GM12878 (cell line): ENCODE data around the gene NME7. TPM values are rescaled to one million over a fixed set of nuclear protein-coding genes. Genes with fewer than 3 reads are reported as not detected.

Source experiments
- ASH2L ChIP-seq: fragments of 300-600, 200-600 bp; sonication (generic); IDR thresholded peaks from 2 replicates; pipeline ENCODE4 v1.6.1; 2017; ENCODE audit warnings: low read depth, mild to moderate bottlenecking, borderline replicate concordance
- CEBPB ChIP-seq, 2 experiments: fragments of 150-350 bp in 1 of 2; IDR thresholded peaks; 2 replicates each; pipeline ENCODE4 v1.6.1; 2012 to 2014; ENCODE audit warnings: low read depth in 2 of 2, low read length in 2 of 2, borderline replicate concordance in 1 of 2, inconsistent platforms in 1 of 2
- EGR1 ChIP-seq, 2 experiments: IDR thresholded peaks; 1 replicate in 1 of 2; 2 replicates in 1 of 2; pipeline ENCODE4 v1.6.1; 2011 to 2012; ENCODE audit warnings: low read depth in 2 of 2, low read length in 2 of 2, borderline replicate concordance in 1 of 2, mild to moderate bottlenecking in 1 of 2, moderate library complexity in 1 of 2
- ETV6 ChIP-seq, 2 experiments: fragments of 450-650 bp in 1 of 2; IDR thresholded peaks in 1 of 2; conservative IDR thresholded peaks in 1 of 2; 2 replicates each; pipeline ENCODE4 v1.6.1; 2014; ENCODE audit warnings: antibody characterized with exemption in 1 of 2, borderline replicate concordance in 1 of 2, low read depth in 1 of 2, mild to moderate bottlenecking in 1 of 2, moderate library complexity in 1 of 2
- FOXK2 ChIP-seq: fragments of 450-650 bp; IDR thresholded peaks from 2 replicates; pipeline ENCODE4 v1.6.1; 2017; ENCODE audit warnings: mild to moderate bottlenecking, moderate library complexity
- IKZF2 ChIP-seq, 2 experiments: fragments of 450-650 bp; IDR thresholded peaks; 2 replicates each; pipeline ENCODE4 v1.6.1; 2017; ENCODE audit warnings: mild to moderate bottlenecking in 2 of 2, moderate library complexity in 2 of 2
- IRF4 ChIP-seq: IDR thresholded peaks from 2 replicates; pipeline ENCODE4 v1.6.1; 2011; ENCODE audit warnings: low read depth, low read length
- IRF5 ChIP-seq: fragments of 450-650 bp; IDR thresholded peaks from 2 replicates; pipeline ENCODE4 v1.6.1; 2017; ENCODE audit warnings: borderline replicate concordance
- NFIC ChIP-seq: IDR thresholded peaks from 2 replicates; pipeline ENCODE4 v1.6.1; 2012; ENCODE audit warnings: low read depth, mild to moderate bottlenecking, inconsistent platforms, low read length, moderate library complexity
- PAX5 ChIP-seq: IDR thresholded peaks from 2 replicates; pipeline ENCODE4 v1.6.1; 2011; ENCODE audit warnings: low read depth, low read length, borderline replicate concordance
- PML ChIP-seq: IDR thresholded peaks from 2 replicates; pipeline ENCODE4 v1.6.1; 2012; ENCODE audit warnings: low read length, inconsistent platforms
- POLR2A ChIP-seq: IDR thresholded peaks from 2 replicates; pipeline ENCODE4 v1.6.1; 2011; ENCODE audit warnings: low read depth, mild to moderate bottlenecking, low read length
- POLR2AphosphoS5 ChIP-seq: IDR thresholded peaks from 2 replicates; pipeline ENCODE4 v1.6.1; 2011; ENCODE audit warnings: mild to moderate bottlenecking, low read length, inconsistent platforms
- POU2F2 ChIP-seq: IDR thresholded peaks from 3 replicates; pipeline ENCODE4 v1.6.1; 2011; ENCODE audit warnings: low read depth, mild to moderate bottlenecking, low read length, borderline replicate concordance
- RCOR1 ChIP-seq: conservative IDR thresholded peaks from 2 replicates; pipeline ENCODE4 v1.6.1; 2012; ENCODE audit warnings: low read depth, low read length, improper control_type of control experiment
- SIN3A ChIP-seq: IDR thresholded peaks from 2 replicates; pipeline ENCODE4 v1.6.1; 2012; ENCODE audit warnings: low read depth, low read length, improper control_type of control experiment
- SKIL ChIP-seq: fragments of 450-650 bp; IDR thresholded peaks from 2 replicates; pipeline ENCODE4 v1.6.1; 2017; ENCODE audit warnings: mild to moderate bottlenecking, low read depth, inconsistent platforms; ENCODE audit not compliant: poor library complexity, severe bottlenecking
- SPI1 ChIP-seq: IDR thresholded peaks from 2 replicates; pipeline ENCODE4 v1.6.1; 2011; ENCODE audit warnings: low read depth, mild to moderate bottlenecking, low read length, moderate library complexity, borderline replicate concordance; ENCODE audit not compliant: insufficient read depth
- TBL1XR1 ChIP-seq: IDR thresholded peaks from 2 replicates; pipeline ENCODE4 v1.6.1; 2012; ENCODE audit warnings: low read depth, low read length, improper control_type of control experiment
- TCF12 ChIP-seq: IDR thresholded peaks from 2 replicates; pipeline ENCODE4 v1.6.1; 2011; ENCODE audit warnings: low read depth, mild to moderate bottlenecking, low read length
- ZNF592 ChIP-seq: fragments of 450-650 bp; IDR thresholded peaks from 2 replicates; pipeline ENCODE4 v1.6.1; 2017; ENCODE audit warnings: mild to moderate bottlenecking, moderate library complexity
- ZSCAN29 ChIP-seq: fragments of 450-650 bp; IDR thresholded peaks from 2 replicates; pipeline ENCODE4 v1.6.1; 2017; ENCODE audit warnings: mild to moderate bottlenecking, moderate library complexity
- polyA plus RNA-seq, 11 experiments: library from polyadenylated mRNA; depleted of rRNA in 4 of 11; unstranded in 6 of 11; stranded (reverse) in 5 of 11; fragments of >200 nt; fragmentation: Nextera tagmentation in 4 of 11; fragmentation: Illumina TruSeq in 1 of 11; extraction: Ambion mirVana in 4 of 11; extraction: Trizol in 1 of 11; gene quantifications; 1 replicate in 1 of 11; 2 replicates in 10 of 11; pipeline versions ENCODE4 v1.2.1 to v1.2.3, GENCODE V29; 2011 to 2016; ENCODE audit warnings: inconsistent platforms in 2 of 11, missing spikeins in 2 of 11, low read depth in 1 of 11
- total RNA-seq, 4 experiments: library from RNA; depleted of rRNA in 3 of 4; stranded (reverse); fragments of >200 nt in 3 of 4; fragmentation: Illumina TruSeq in 1 of 4; extraction: Trizol in 1 of 4; gene quantifications; 2 replicates each; pipeline versions ENCODE4 v1.2.1 to v1.2.3, GENCODE V29; 2013 to 2021

The NME7 gene
- total and polyA plus RNA-seq, 10 of the 15 experiments (the other 5 are each of a cell fraction or from before 2014, with no cell fraction given), result 1.5 to 15.6 (median 7.2) TPM

GRCh38 chr1:169161496-169162194 is 206.0 kb downstream of the NME7 start (continued):
- TF ChIP-seq IRF5 (no peak), SKIL (peak; percentile 19), SIN3A (no peak), RCOR1 (no peak), ETV6 (conservative IDR thresholded peaks at IDR 0.05 in 1 of 2, IDR thresholded peaks at IDR 0.05 in 1 of 2; ENCODE audit: borderline replicate concordance in 1 of 2, low read depth in 1 of 2) (no peak), EGR1 (IDR thresholded peaks at IDR 0.05; ENCODE audit: borderline replicate concordance in 1 of 2, low read depth in 2 of 2, low read length in 2 of 2) (no peak), IKZF2 (IDR thresholded peaks at IDR 0.05) (peak in 1 of 2 experiments; percentile 23; a peak in 2 of 4 replicates), ZNF592 (peak; percentile 99), NFIC (no peak), ZSCAN29 (no peak), IRF4 (no peak), FOXK2 (no peak), CEBPB (IDR thresholded peaks at IDR 0.05; ENCODE audit: borderline replicate concordance in 1 of 2, low read depth in 2 of 2, low read length in 2 of 2) (no peak), TBL1XR1 (0 out of 2 replicates have a peak, but pooled peaks have one; percentile 22), SPI1 (peak; percentile 91), ASH2L (no peak), POLR2A (no peak), PAX5 (no peak), TCF12 (no peak), POU2F2 (no peak), POLR2AphosphoS5 (no peak), PML (no peak)
